Dermis blood vessel endothelial cell (primary cell): ENCODE data around the gene SYNGAP1. TPM values are rescaled to one million over a fixed set of nuclear protein-coding genes. Genes with fewer than 3 reads are reported as not detected.
"Not testable (repeated sequence)": the region's sequence is repeated elsewhere in the genome, so short reads cannot be mapped to it uniquely, and the experiment has no call there.

Experiments used
- DNase-seq: peaks from one replicate; pipeline ENCODE4 v3.0.0; 2010
- total RNA-seq: library from RNA; depleted of rRNA; stranded (reverse); fragments of >200 nt; gene quantifications from 2 replicates; pipeline ENCODE4 v1.2.3, GENCODE V29; 2014

SYNGAP1 gene
- total RNA-seq, 1 donor from 2014 or later: 2.4 TPM

DNA sequence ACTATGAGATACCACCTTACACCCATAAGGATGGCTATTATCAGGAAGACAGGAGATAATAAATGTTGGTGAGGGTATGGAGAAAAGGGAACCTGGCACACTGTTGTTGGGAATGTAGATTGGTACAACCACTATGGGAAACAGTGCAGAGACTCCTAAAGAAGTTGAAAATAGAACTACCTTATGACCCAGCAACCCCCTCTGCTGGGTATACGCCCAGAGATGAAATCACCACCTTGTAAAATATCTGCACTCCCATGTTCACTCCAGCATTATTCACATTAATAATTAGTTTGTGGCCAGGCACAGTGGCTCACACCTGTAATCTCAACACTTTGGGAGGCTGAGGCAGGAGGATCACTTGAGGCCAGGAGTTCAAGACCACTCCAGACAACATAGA lies 61.3 kb downstream of the SYNGAP1 start:
- no peak for DNase-seq

DNA sequence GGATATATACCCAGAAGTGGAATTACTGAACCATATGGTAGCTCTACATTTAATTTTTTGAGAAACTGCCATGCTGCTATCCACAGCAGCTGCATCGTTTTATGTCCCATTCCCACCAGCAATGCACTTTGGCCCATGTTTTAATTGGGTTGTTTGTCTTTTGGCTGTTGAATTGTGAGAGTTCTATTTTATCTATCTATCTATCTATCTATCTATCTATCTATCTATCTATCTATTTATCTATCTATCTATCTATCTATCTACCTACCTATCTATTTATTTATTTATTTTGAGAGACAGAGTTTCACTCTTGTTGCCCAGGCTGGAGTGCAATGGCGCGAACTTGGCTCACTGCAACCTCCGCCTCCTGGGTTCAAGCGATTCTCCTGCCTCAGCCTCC lies 62.8 kb downstream of the SYNGAP1 start:
- not testable (repeated sequence) for DNase-seq

DNA sequence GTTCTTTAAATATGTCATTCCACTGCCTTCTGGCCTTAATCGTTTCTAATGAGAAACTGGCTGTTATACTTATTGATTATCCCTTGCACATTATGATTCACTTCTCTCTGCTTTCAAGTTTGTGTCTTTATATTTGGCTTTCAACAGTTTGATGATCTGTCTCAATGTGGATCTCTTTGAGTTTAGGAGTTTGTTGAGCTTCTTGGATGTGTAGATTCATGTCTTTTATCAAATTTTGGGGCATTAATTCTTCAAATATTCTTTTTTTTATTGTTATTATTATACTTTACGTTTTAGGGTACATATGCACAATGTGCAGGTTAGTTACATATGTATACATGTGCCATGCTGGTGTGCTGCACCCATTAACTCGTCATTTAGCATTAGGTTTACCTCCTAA lies 63.8 kb downstream of the SYNGAP1 start:
- no peak for DNase-seq

DNA sequence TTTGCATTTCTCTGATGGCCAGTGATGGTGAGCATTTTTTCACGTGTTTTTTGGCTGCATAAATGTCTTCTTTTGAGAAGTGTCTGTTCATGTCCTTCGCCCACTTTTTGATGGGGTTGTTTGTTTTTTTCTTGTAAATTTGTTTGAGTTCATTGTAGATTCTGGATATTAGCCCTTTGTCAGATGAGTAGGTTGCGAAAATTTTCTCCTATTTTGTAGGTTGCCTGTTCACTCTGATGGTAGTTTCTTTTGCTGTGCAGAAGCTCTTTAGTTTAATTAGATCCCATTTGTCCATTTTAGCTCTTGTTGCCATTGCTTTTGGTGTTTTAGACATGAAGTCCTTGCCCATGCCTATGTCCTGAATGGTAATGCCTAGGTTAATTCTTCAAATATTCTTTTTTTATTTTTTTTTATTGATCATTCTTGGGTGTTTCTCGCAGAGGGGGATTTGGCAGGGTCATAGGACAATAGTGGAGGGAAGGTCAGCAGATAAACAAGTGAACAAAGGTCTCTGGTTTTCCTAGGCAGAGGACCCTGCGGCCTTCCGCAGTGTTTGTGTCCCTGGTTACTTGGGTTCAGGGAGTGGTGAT lies 64.9 kb downstream of the SYNGAP1 start:
- DNase-seq: not testable (repeated sequence)

DNA sequence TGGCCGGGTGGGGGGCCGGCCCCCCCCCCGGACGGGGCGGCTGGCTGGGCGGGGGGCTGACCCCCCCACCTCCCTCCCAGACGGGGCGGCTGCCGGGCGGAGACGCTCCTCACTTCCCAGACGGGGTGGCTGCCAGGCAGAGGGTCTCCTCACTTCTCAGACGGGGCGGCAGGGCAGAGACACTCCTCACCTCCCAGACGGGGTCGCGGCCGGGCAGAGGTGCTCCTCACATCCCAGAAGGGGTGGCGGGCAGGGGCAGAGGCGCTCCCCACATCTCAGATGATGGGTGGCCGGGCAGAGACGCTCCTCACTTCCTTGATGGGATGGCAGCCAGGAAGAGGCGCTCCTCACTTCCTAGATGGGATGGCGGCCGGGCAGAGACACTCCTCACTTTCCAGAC lies 65.8 kb downstream of the SYNGAP1 start:
- not testable (repeated sequence) for DNase-seq

DNA sequence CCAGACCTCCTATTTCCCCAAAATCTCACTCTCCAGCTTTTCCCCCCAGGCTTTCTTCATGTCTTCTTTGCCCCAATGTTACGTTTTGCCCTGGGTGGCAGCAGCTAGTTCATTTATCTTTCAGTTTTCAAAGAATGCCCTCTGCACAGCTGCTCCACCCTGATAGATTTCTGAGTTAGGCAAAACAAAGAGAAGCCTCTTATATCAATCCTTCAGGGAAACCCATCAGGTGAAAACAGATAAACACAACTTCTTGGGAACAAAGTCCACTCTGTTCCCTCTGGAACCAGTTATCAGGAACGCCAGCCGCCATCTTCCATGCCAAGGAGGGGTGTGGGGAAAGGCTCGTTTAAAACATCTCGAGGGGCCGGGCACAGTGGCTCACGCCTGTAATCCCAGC lies 68.5 kb downstream of the SYNGAP1 start:
- no peak for DNase-seq

DNA sequence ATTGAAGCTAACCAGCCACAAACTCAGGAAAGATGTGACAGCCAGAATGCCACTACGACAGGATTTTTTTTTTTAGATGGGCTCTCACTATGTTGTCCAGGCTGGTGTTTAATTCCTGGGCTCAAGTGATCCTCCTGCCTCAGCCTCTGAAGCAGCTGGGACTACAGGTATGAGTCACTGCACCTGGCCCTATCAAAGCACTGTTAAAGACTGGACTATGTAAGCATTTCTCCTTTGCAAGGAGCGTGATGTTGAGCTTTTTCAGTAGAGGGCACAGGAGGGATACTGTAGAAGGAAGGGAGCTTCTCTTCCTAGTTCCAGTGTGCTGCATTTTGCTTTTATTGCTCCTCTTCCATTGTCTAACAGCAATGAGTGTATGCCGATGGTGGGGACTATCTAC lies 70.3 kb downstream of the SYNGAP1 start:
- DNase-seq: no peak

DNA sequence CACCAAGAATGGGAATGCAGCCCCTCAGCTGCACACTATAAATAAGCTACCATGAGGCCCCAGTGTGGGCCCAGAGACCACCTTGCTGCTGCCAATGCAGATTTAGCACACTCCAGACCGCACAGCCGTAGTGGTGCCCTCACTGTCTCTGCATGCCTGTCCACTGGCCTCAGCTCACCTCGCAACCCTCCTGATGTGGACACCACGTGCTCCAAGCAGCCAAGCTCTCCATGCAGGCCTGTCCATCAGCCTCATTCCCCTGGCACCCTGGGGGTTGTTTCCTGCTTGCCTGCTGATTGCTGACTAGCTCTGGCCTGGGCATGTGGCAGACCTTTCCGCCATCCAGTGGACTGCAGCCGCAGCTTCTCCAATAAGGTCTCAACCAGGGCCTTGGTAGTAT lies 70.8 kb downstream of the SYNGAP1 start:
- no peak for DNase-seq

DNA sequence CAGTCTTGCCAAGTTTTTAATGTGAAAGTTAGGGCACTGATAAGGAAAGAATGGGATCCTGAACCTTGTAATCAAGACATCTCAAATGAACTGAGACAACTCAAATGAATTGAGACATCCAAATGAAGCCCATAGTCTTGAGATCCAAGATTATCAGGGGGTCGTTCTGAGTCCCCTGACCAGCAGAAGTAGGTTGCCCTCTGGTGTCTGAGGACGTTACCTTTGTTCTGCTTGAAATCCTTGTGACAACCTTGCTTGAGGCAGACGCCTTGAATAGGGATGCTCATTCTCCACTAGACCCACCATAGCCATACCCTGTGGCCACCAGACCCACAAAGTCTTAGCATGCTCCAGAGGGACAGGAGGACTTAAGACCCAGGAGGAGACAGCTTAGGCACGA lies 72.2 kb downstream of the SYNGAP1 start:
- peak; percentile 6 for DNase-seq

DNA sequence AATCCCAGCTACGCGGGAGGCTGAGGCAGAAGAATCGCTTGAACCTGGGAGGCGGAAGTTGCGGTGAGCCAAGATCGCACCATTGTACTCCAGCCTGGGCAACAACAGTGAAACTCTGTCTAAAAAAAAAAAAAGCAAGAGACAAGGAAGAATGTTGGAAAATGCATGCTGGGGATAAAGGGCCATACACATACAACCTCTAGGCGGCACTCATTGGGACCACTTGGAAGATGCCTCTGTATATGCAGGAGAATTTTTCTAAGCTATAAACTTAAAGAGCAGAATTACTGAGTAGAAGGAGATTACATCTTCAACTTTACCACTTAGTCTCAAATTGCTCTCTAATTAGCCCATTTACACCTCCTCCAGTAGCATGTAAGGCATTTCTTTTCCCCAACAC lies 77.3 kb downstream of the SYNGAP1 start:
- no peak for DNase-seq

DNA sequence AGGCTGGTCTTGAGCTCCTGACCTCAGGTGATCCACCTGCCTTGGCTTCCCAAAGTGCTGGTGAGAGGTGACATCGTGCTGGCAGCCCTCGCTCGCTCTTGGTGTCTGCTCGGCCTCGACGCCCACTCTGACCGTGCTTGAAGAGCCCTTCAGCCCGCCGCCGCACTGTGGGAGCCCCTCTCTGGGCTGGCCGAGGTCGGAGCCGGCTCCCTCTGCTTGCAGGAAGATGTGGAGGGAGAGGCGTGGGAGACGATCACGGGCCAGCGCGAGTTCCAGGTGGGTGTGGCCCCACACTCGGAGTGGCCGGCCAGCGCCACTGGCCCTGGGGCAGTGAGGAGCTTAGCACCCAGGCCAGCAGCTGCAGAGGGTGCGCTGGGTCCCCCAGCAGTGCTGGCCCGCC lies 82.6 kb downstream of the SYNGAP1 start:
- no peak for DNase-seq

DNA sequence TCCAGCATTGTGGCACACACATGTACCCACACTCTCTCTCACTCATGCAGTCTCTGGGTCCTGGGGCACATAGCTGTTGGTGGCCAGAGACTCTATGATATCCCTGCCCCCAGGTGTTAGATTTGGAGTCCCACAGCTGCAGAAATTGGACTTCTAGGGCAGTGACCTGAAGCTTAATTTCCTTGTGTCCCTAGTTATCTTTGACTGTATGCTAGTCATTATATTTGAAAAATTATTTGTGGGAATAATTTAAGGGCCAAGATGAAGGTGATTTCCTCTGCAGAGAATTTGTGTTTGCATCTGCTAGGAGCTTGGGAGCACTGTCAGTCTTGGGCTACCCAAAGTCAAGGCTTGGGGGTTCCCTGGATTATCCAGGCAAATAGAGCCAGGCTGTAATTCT lies 84.6 kb downstream of the SYNGAP1 start:
- no peak for DNase-seq

Other genes starting within 250 kb of the SYNGAP1 start
- 0.28 and 0.34 TPM in 2 replicates for gene COL11A2, start 227.6 kb upstream of the SYNGAP1 start, total RNA-seq
- 26.6 and 27.9 TPM in 2 replicates for gene RXRB, start 219.4 kb upstream of the SYNGAP1 start, total RNA-seq
- 93.6 and 99.4 TPM in 2 replicates for gene SLC39A7, start 219.2 kb upstream of the SYNGAP1 start, total RNA-seq
- 8.7 and 9.7 TPM in 2 replicates for gene HSD17B8, start 215.4 kb upstream of the SYNGAP1 start, total RNA-seq
- gene RING1, start 211.6 kb upstream of the SYNGAP1 start, total RNA-seq: 22.6 and 29.0 TPM in 2 replicates
- 33.7 and 38.5 TPM in 2 replicates for gene VPS52, start 148.2 kb upstream of the SYNGAP1 start, total RNA-seq
- gene RPS18, start 148.0 kb upstream of the SYNGAP1 start, total RNA-seq: 1,732 and 3,722 TPM in 2 replicates
- gene B3GALT4, start 142.9 kb upstream of the SYNGAP1 start, total RNA-seq: 5.9 and 10.0 TPM in 2 replicates
- gene WDR46, start 130.8 kb upstream of the SYNGAP1 start, total RNA-seq: 65.9 and 75.4 TPM in 2 replicates
- gene PFDN6, start 130.5 kb upstream of the SYNGAP1 start, total RNA-seq: 22.1 and 29.1 TPM in 2 replicates
- 82.4 and 88.3 TPM in 2 replicates for gene RGL2, start 121.1 kb upstream of the SYNGAP1 start, total RNA-seq
- 137 and 154 TPM in 2 replicates for gene TAPBP, start 106.0 kb upstream of the SYNGAP1 start, total RNA-seq
- 15.8 and 16.8 TPM in 2 replicates for gene ZBTB22, start 102.3 kb upstream of the SYNGAP1 start, total RNA-seq
- 52.1 and 57.9 TPM in 2 replicates for gene DAXX, start 97.1 kb upstream of the SYNGAP1 start, total RNA-seq
- 12.4 and 34.3 TPM in 2 replicates for gene KIFC1, start 28.2 kb upstream of the SYNGAP1 start, total RNA-seq
- 14.4 and 16.5 TPM in 2 replicates for gene PHF1, start 9.1 kb upstream of the SYNGAP1 start, total RNA-seq
- 61.3 and 61.7 TPM in 2 replicates for gene CUTA, start 2.0 kb upstream of the SYNGAP1 start, total RNA-seq
- gene ZBTB9, start 34.5 kb downstream of the SYNGAP1 start, total RNA-seq: 5.5 and 6.3 TPM in 2 replicates
- gene BAK1, start 160.2 kb downstream of the SYNGAP1 start, total RNA-seq: 23.5 and 24.3 TPM in 2 replicates
- gene ITPR3, start 201.3 kb downstream of the SYNGAP1 start, total RNA-seq: 26.9 and 42.0 TPM in 2 replicates